ENCODE data around the gene DNAJB5.

GRCh38 chr9:35033101-35033500 lies 43.6 kb downstream of the DNAJB5 start:
- TF ChIP-seq CTCF (conservative IDR thresholded peaks at IDR 0.05 in 1 of 2, IDR thresholded peaks at IDR 0.05 in 1 of 2; ENCODE audit: low read depth in 1 of 2, low read length in 2 of 2) (no peak), EZH2 (IDR thresholded peaks at IDR 0.05; ENCODE audit: low read length, missing control alignments) (no peak)

All from fibroblast of lung (primary cell).